Measurements from ENCODE around the gene RNF151. TPM values are rescaled to one million over a fixed set of nuclear protein-coding genes. Genes with fewer than 3 reads are reported as not detected.

Gene RNF151
- total RNA-seq, 4 donors from 2014 or later, result not detected

GRCh38 chr16:1987198-1987597 lies 20.5 kb downstream of the RNF151 start:
- Histone ChIP-seq H3K4me3 (no peak overlapping the region), H3K4me1 (peaks cover 0 to 58% (median 27%) of the 10 kb centered on the region in 3 donors), H3K27ac (no peak overlapping the region), H3K36me3 (peaks cover 0 to 25% of the 10 kb centered on the region in 2 donors), H3K27me3 (peaks cover 55% of the 10 kb centered on the region), H3K9me3 (no peaks in the 10 kb centered on the region)
- WGBS, 2 donors (ENCODE audit: low coverage in 1 of 2), result 84% methylated on average over 4 of the region's 10 CpGs; no CpG with 5 or more reads in 1 of the 2 donors
- ATAC-seq, result no peak
- TF ChIP-seq POLR2A (IDR thresholded peaks at IDR 0.05) (no peak), POLR2AphosphoS5 (IDR thresholded peaks at IDR 0.05) (no peak), CTCF (IDR thresholded peaks at IDR 0.05) (no peak), EP300 (IDR thresholded peaks at IDR 0.05) (no peak)

DNA sequence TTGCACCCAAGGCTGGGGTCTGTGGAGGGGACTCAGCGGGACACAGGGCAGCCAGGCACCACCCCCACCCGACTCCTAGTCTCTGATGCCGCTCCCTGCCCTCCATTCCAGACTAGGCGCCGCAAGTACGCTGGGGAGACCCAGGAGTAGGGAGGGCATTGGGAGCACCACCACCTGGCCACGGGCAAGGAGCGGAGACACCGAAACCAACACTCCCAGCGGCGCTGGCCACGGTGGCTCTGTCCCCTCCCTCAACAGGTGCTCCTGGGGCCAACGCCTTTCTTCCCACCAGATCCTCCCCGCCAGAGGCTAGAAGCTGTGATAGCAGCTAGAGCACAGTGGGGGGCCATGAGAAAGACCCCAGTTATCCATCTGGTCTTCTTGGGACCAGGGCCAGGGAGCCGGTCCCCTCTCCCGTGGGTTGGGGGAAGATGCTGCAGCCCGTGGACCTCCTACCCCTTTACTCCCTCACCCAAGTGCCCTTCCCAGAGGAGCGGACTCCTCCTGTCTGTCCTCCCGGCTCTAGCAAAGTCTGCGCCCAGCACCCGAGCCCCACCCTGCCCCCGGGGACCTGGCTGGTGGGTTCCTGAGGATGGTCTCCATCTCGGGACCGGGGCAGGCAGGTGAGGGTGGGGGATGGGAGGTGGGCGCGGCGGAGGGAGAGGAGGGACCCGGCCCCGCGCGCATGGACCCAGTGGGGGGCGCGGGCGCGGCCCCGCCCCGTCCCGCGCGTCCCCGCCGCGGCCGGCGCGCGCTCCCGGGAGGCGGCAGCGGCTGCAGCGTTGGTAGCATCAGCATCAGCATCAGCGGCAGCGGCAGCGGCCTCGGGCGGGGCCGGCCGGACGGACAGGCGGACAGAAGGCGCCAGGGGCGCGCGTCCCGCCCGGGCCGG lies 22.8 kb downstream of the RNF151 start, which contains the start of gene SYNGR3:
Gene SYNGR3, plus strand, starts transcription at position 762 of the 892 bp plus-strand sequence. CDS start 133 bp downstream, outside the sequence.
- no peak for ATAC-seq
- TF ChIP-seq POLR2AphosphoS5 (IDR thresholded peaks at IDR 0.05) (no peak), POLR2A (IDR thresholded peaks at IDR 0.05) (no peak), EP300 (IDR thresholded peaks at IDR 0.05) (no peak), CTCF (IDR thresholded peaks at IDR 0.05) (no peak)
- peaks cover 52% of the 10 kb centered on the region for H3K27me3 ChIP-seq
- peaks cover 0 to 25% of the 10 kb centered on the region in 2 donors for H3K36me3 ChIP-seq
- no peak within 1 kb of the TSS for H3K27ac ChIP-seq
- peak within 1 kb of the TSS in 1 of 2 donors; percentile 30 for H3K4me3 ChIP-seq
- peaks cover 0 to 51% (median 30%) of the 10 kb centered on the region in 3 donors for H3K4me1 ChIP-seq
- WGBS, 2 donors (ENCODE audit: low coverage in 1 of 2), result no CpG with 5 or more reads among the region's 67 CpGs
- no peaks in the 10 kb centered on the region for H3K9me3 ChIP-seq

DNA sequence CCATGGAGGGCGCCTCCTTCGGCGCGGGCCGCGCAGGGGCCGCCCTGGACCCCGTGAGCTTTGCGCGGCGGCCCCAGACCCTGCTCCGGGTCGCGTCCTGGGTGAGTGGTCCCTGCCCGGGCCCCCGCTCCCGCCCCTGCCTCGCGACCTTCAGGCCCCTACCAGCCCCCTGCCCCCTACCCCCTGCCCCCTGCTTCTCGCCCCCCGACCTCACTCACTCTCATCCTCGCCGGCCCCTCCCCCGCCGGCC lies 23.4 kb downstream of the RNF151 start:
- no CpG with 5 or more reads among the region's 25 CpGs for WGBS, 2 donors (ENCODE audit: low coverage in 1 of 2)

GRCh38 chr16:1990351-1991134 lies 23.9 kb downstream of the RNF151 start:
- 3% methylated on average over 21 of the region's 50 CpGs; no CpG with 5 or more reads in 1 of the 2 donors for WGBS, 2 donors (ENCODE audit: low coverage in 1 of 2)
- Histone ChIP-seq H3K36me3 (peaks cover 0 to 20% of the 10 kb centered on the region in 2 donors), H3K4me3 (peak overlapping the region in 1 of 2 donors; percentile 30)

More for the DNA sequence above, 23.4 kb downstream of the RNF151 start:
- H3K27me3 ChIP-seq, result peaks cover 52% of the 10 kb centered on the region
- ATAC-seq, result no peak
- H3K9me3 ChIP-seq, result no peaks in the 10 kb centered on the region
- no peak overlapping the region for H3K27ac ChIP-seq
- peak overlapping the region in 1 of 2 donors; percentile 30 for H3K4me3 ChIP-seq
- peaks cover 0 to 25% of the 10 kb centered on the region in 2 donors for H3K36me3 ChIP-seq
- H3K4me1 ChIP-seq, result peaks cover 0 to 45% (median 25%) of the 10 kb centered on the region in 3 donors
- TF ChIP-seq POLR2A (IDR thresholded peaks at IDR 0.05) (no peak), EP300 (IDR thresholded peaks at IDR 0.05) (no peak), POLR2AphosphoS5 (IDR thresholded peaks at IDR 0.05) (no peak), CTCF (IDR thresholded peaks at IDR 0.05) (no peak)

More at GRCh38 chr16:1990351-1991134, 23.9 kb downstream of the RNF151 start:
- H3K27ac ChIP-seq, result no peak overlapping the region
- TF ChIP-seq POLR2A (IDR thresholded peaks at IDR 0.05), result no peak
- TF ChIP-seq EP300 (IDR thresholded peaks at IDR 0.05), result no peak
- TF ChIP-seq CTCF (IDR thresholded peaks at IDR 0.05), result no peak
- TF ChIP-seq POLR2AphosphoS5 (IDR thresholded peaks at IDR 0.05), result no peak
- peaks cover 52% of the 10 kb centered on the region for H3K27me3 ChIP-seq
- peaks cover 0 to 40% (median 21%) of the 10 kb centered on the region in 3 donors for H3K4me1 ChIP-seq
- no peaks in the 10 kb centered on the region for H3K9me3 ChIP-seq
- ATAC-seq, result no peak
